ENCODE data around the gene ARHGEF38. TPM values are rescaled to one million over a fixed set of nuclear protein-coding genes. Genes with fewer than 3 reads are reported as not detected.

ARHGEF38 gene
- total RNA-seq, 1 donor from 2014 or later = not detected

GRCh38 chr4:105510245-105510644, 42.2 kb upstream of the ARHGEF38 start:
- no peak for DNase-seq (ENCODE audit: low spot score in 2 of 2)
- intact Hi-C loops (cut with DNase I) = no loop called here
- Histone ChIP-seq H3K27ac (no peak overlapping the region), H3K4me3 (no peak overlapping the region), H3K36me3 (no peaks in the 10 kb centered on the region), H3K4me1 (no peaks in the 10 kb centered on the region), H3K27me3 (no peaks in the 10 kb centered on the region), H3K9me3 (peaks cover 0 to 3% of the 10 kb centered on the region in 2 donors)
- no peak for TF ChIP-seq CTCF (IDR thresholded peaks at IDR 0.05)

GRCh38 chr4:105520819-105521790, 31.3 kb upstream of the ARHGEF38 start:
- DNase-seq (ENCODE audit: low spot score in 2 of 2) = no peak
- Histone ChIP-seq H3K27me3 (no peaks in the 10 kb centered on the region), H3K36me3 (no peaks in the 10 kb centered on the region), H3K9me3 (no peaks in the 10 kb centered on the region), H3K27ac (no peak overlapping the region), H3K4me1 (no peaks in the 10 kb centered on the region), H3K4me3 (no peak overlapping the region)
- intact Hi-C loops (cut with DNase I) = loop anchor here (10.0 kb wide), 1 partner anchor 164 kb away; no protein-coding TSS in a partner anchor
- TF ChIP-seq CTCF (IDR thresholded peaks at IDR 0.05) = peak in 2 of 3 experiments; percentile 42 to 58

- Histone ChIP-seq H3K27ac (no peak overlapping the region), H3K4me1 (no peaks in the 10 kb centered on the region), H3K4me3 (no peak overlapping the region), H3K27me3 (no peaks in the 10 kb centered on the region), H3K36me3 (no peaks in the 10 kb centered on the region), H3K9me3 (no peaks in the 10 kb centered on the region)
- no peak for DNase-seq (ENCODE audit: low spot score in 2 of 2)
- no peak for TF ChIP-seq CTCF (IDR thresholded peaks at IDR 0.05)
- intact Hi-C loops (cut with DNase I) = loop anchor here (10.0 kb wide), 1 partner anchor 158 kb away; no protein-coding TSS in a partner anchor
Measured at GRCh38 chr4:105526656-105527055, 25.8 kb upstream of the ARHGEF38 start.

- H3K4me3 ChIP-seq = no peak overlapping the region
- intact Hi-C loops (cut with DNase I) = loop anchor here (10.0 kb wide), 1 partner anchor 158 kb away; no protein-coding TSS in a partner anchor
- no peaks in the 10 kb centered on the region for H3K9me3 ChIP-seq
- H3K4me1 ChIP-seq = no peaks in the 10 kb centered on the region
- no peak for DNase-seq (ENCODE audit: low spot score in 2 of 2)
- no peaks in the 10 kb centered on the region for H3K36me3 ChIP-seq
- no peak overlapping the region for H3K27ac ChIP-seq
- no peaks in the 10 kb centered on the region for H3K27me3 ChIP-seq
- TF ChIP-seq CTCF (IDR thresholded peaks at IDR 0.05) = no peak
Measured at GRCh38 chr4:105527081-105527480, 25.3 kb upstream of the ARHGEF38 start.

GRCh38 chr4:105536601-105537000, 15.8 kb upstream of the ARHGEF38 start:
- Histone ChIP-seq H3K9me3 (no peaks in the 10 kb centered on the region), H3K4me3 (no peak overlapping the region), H3K36me3 (no peaks in the 10 kb centered on the region), H3K27ac (no peak overlapping the region), H3K4me1 (no peaks in the 10 kb centered on the region), H3K27me3 (no peaks in the 10 kb centered on the region)
- no peak for DNase-seq (ENCODE audit: low spot score in 2 of 2)
- TF ChIP-seq CTCF (IDR thresholded peaks at IDR 0.05) = no peak
- intact Hi-C loops (cut with DNase I) = no loop called here

Data from ascending aorta (tissue), 2 donors.